Stimulated activated CD8-positive, alpha-beta memory T cell treated with anti-CD3 and anti-CD28 coated beads, Interleukin-4, amount 100 ng/mL, for 1 hour (primary cell): ENCODE data around the gene THBD.
"Not testable (repeated sequence)": the region's sequence is repeated elsewhere in the genome, so short reads cannot be mapped to it uniquely, and the experiment has no call there.

Experiments
- DNase-seq, 2 donors: peaks; one replicate each; pipeline ENCODE4 v3.0.0-alpha.2; 2020; ENCODE audit warnings: low read depth in 2 of 2, low spot score in 1 of 2

THBD gene

DNA sequence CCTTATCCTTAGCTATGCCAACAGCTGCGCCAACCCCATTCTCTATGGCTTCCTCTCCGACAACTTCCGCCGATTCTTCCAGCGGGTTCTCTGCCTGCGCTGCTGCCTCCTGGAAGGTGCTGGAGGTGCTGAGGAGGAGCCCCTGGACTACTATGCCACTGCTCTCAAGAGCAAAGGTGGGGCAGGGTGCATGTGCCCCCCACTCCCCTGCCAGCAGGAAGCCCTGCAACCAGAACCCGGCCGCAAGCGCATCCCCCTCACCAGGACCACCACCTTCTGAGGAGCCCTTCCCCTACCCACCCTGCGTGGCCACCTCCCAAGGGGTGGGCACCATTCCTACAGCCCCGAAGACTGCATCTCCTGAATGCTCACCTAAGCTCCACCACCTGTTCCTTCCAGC is 13.1 kb downstream of the THBD start:
- DNase-seq, result no peak

DNA sequence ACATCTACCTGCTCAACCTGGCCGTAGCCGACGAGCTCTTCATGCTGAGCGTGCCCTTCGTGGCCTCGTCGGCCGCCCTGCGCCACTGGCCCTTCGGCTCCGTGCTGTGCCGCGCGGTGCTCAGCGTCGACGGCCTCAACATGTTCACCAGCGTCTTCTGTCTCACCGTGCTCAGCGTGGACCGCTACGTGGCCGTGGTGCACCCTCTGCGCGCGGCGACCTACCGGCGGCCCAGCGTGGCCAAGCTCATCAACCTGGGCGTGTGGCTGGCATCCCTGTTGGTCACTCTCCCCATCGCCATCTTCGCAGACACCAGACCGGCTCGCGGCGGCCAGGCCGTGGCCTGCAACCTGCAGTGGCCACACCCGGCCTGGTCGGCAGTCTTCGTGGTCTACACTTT is 13.7 kb downstream of the THBD start:
- DNase-seq, result no peak

DNA sequence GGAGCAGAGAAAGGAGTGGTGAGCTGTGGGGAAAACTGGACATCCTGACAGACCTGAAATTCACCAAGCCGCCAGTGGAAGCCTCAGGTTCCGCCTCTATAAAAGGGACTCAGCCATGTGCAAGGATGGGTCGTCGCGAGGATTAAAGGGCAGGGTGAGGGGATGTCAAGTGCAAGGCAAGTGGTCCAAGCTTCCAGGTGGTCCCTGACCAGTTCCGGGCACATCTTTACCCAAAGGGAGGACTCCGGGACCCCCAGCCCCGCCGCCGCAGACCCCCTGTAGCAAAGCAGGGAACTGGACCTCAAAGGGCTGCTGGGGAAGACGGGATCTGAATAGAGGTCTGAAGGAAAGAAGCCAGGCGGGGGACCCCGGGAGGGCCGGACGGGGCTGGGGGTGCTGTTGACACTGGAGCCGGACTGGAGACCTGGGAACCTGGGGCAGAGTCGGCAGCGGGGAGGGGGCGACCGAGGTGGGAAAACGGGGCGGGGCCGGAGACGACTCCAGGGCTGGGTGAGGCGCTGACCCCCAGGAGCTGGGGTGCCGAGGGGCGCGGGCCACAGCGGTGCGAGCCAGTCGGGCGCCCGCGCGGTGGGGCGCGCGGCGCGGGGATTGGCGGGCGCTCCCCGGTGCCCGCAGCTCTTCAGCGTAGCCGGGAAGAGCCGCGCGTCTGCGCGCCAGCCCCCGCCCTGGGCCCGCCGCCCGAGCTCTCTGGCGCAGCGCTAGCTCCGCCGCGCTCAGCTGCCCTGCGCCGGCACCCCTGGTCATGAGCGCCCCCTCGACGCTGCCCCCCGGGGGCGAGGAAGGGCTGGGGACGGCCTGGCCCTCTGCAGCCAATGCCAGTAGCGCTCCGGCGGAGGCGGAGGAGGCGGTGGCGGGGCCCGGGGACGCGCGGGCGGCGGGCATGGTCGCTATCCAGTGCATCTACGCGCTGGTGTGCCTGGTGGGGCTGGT is 14.5 kb downstream of the THBD start, which contains the start of gene SSTR4:
Gene SSTR4, plus strand, starts transcription at position 592 of the 951 bp plus-strand sequence. Its CDS starts 172 bp downstream, at position 764.
- DNase-seq, result no peak

DNA sequence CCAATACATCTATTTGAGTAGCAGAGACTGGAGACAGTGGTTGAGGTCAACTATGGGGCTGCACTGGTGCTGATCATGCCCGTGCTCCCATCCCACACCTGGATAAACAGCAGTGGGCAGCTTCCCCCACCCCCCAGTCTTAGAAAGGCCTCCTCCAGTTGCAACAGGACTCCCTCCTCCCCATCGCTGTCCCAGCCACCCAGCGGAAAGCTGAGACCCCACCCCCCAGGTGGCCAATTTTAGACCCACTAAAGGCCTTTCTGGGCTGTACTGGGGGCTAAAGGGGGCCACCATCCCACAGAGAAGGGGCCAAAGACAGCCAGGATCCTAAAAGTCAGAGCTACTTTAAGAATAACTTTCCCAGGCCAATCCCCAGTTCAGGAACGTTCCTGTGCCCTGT is 15.6 kb downstream of the THBD start:
- DNase-seq, result no peak

DNA sequence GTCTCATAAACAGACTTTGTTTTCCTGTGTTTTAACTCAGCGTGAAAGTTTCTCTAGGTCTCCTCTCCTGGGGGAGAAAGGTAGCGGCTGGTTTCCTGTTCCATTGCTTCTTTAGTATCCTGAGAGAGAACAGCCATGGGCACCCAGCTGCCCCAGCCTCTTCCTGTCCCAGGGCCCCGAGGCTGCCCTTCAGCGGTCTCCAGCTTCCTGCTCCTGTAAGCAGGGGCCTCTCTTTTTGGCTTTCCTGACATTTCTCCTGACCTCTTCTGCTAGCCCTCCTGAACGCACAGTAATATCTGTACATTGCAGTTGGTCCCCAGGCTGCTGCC is 16.8 kb downstream of the THBD start:
- DNase-seq, result no peak

DNA sequence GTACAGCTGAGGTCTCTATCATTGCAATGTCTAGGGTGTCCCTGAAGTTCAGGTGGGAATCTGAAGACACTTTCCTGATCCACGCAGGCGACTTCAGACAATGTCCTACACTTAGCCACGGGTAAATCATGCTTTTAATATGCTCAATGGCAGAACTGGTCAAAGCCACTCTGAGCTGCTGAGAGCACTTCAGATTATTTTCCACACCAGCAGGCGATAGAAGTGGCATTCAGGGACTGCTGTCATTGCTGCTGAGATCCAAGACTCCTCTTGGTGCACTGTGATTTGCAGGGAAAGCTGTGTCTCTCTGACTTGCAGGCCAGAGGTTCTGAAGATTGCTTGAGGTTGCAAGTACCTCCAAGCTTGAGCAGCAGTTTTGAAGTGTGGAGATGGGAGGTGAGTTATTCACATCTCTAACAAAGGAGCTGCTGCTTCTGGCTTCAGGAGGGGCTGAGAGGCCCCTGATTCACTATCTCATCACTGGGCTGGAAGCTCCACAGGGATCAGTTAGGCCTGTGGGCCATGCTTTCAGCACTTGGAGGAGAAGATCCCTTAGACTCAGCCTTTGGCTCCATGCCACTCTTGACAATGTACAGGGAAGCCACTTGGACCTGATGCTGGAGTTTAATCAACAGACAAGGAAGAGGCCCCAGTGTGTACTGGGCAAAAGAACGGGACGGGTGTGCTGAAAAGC is 17.3 kb downstream of the THBD start:
- DNase-seq, result no peak

DNA sequence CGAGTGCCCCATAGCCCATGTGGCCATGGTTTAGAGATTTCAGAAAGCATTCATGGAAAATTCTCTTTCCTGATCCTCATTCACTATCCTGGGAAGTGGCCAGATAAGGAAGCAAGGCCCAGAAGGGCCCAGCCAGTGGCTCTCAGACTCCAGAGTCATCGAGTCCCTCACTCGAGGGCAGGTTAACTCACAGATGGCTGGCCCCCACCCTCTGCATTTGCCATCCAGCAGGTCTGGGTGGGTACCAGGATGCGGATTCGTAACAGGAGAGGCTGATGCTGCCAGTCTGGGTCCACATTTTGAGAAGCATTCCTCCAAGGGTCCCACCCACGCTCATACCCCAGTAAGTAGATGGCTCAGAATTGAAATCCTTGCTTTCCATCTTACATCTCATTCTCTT is 18.1 kb downstream of the THBD start:
- no peak for DNase-seq

DNA sequence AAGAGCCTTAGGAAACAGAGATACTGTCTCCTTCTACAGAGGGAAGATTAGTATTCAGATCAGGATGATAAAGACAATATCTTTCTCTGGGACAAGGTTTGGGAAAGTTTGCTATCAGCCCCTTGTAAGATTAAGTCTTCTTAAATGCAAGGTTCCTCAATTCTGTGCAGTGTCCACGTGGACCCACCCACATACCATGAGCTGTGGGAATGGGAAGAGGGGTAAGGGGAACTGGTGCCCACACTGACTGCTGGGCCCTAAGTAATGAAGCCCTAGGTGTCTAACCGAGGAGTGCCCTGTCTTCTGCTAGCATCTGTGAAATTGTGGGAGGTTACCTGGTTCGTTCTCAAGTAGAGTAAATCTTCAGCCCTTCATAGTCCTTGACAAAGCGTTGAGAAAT is 20.1 kb downstream of the THBD start:
- no peak for DNase-seq

DNA sequence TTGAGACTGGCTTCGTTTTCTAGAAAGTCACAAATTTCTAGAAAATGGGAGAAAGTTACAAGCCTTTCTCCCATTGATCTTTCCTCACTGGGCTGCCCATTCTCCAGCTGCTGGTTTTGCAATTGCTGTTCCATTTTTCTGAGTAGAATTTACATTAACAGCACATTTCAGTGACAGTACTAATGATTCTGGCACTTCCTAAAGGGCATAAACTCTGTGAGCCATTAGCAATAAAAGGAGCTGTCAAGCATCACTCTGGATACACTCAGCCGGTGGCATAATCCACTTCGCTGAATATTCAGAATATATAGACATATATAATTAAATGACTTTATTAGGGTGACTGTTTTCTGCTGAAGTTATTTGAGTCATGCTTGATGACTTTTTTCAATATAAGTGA is 21.1 kb downstream of the THBD start:
- DNase-seq, result no peak

DNA sequence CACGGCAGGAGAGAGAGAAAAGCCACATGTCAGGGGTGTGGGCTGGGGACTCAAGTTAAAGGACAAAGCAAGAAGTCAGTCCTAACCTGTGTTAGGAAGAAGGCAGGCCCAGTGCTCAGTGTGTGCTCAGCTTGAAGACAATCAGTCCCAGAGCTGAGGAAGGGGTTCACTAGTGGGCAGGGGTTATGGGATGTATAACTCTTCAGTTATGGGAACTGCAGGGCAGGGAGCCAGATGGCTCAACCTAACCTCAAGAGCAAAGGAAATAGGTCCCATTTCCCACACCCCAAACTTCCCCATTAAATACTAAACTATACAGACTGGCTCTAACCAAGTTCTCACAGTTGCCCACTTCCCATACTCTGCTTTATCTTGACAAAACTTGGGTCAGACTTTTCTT is 21.8 kb downstream of the THBD start:
- DNase-seq, result no peak

DNA sequence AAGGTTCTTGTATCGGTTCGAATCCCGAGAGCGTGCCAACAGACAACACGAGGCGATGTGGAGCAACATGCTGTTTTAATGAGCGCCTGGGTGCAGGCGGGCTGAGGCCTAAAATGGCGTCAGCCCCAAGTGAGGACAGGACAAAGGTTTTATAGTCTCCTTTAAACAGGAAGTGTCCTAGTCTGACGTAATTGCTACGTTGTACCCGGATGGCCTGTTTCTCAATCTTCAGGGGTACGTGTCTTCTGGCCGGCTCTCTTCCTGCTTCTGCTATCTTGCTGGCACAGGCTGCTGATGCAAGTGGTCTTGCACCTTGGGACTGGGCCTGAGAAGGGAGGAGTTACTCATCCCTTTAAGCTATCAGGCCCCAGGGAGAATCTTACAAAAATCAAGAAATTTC is 24.0 kb downstream of the THBD start:
- not testable (repeated sequence) for DNase-seq

DNA sequence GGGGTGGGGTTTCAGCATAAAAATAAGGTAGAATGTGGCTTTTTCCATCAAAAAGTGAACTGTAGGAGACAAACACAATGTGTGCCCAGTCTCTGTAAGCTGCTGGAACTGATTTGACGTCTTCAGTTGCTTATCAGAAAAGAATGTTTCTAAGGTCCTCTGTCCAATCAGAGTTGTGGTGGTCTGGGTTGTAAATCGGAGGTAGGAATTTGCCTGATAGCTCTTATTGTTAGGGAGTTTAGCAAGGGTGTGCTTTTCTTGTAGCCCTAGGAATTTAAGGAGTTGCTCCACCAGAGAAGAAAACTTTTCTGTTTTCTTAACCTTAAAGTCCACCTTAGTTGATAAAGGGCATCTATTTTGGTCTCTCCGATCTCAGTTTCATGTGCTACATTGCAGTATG is 24.8 kb downstream of the THBD start:
- DNase-seq, result no peak

DNA sequence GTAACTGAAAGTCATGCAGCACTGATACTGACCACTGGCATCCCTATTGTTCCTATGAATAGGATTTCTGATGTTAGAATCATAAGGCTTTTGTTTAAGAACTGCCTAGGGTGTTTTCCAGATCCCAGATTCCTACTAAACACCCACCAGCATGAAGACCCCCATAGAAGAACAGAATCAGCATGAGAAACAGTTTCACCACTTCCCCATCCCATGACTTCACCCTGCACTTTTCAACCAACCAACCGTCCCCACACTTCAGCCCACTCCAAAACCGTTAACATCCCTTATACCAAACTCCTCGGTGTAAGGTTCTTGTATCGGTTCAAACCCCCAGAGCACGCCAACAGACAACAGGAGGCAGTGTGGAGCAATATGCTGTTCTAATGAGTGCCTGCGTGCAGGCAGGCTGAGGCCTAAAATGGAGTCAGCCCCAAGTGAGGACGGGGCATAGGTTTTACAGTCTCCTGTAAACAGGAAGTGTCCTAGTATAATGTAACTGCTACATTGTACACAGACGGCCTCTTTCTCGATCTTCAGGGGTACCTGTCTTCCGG is 25.8 kb downstream of the THBD start:
- DNase-seq, result no peak

DNA sequence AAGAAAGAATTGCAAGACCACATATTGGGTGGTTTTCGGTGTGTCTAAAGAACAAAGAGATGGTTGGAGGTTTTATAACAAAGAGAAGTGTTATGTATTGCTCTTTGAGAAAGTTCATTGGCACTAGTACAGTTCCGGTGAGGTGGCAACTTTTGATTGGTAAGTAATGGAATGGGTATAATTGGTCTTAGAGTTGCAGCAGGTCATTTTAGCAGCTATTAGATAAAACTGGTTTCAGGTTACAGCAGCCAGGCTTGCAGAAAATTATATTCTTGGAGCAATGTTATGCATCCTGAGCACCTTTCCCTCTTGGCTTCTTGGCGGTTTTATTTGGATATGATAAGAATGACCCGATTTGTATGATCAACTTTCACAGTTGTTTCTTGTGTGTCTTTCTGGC is 26.6 kb downstream of the THBD start:
- DNase-seq, result no peak

DNA sequence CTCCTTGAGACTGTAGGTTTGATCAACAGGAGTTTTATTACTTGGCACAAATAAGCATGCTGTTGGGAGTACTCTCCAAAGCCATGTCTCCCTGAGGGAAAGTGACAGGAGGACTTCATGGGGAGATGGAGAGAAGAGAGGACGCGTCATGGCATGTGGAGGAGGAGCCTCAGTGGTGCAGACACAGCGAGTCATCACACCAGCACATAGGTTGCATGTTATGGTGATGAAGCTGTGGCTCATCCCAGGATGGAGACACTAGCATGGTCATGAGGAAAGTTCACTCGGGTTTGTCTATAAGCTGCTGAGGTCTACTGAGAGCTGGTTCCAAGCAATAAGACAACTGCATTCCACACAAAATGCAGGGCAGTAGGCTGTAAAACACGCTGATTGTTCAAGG is 27.5 kb downstream of the THBD start:
- DNase-seq, result no peak

DNA sequence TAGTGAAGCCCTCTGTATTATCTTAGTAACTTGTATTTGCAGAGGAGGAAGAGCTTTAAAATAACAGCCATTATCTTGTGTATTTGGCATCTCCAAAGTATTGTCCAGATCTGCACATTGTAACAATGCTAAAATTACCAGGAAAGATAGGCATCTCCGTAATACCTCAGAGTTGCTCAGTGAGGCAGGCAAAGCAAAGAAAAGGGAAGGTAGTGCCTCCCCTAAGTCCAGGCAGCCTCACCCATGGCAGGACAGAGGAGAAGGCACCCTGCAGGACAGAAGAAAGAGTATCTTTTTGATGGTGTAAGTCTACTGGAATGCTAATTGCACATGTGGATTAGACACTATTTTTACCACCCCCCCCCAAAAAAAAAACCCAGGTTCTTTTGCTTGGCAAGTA is 27.9 kb downstream of the THBD start:
- no peak for DNase-seq

DNA sequence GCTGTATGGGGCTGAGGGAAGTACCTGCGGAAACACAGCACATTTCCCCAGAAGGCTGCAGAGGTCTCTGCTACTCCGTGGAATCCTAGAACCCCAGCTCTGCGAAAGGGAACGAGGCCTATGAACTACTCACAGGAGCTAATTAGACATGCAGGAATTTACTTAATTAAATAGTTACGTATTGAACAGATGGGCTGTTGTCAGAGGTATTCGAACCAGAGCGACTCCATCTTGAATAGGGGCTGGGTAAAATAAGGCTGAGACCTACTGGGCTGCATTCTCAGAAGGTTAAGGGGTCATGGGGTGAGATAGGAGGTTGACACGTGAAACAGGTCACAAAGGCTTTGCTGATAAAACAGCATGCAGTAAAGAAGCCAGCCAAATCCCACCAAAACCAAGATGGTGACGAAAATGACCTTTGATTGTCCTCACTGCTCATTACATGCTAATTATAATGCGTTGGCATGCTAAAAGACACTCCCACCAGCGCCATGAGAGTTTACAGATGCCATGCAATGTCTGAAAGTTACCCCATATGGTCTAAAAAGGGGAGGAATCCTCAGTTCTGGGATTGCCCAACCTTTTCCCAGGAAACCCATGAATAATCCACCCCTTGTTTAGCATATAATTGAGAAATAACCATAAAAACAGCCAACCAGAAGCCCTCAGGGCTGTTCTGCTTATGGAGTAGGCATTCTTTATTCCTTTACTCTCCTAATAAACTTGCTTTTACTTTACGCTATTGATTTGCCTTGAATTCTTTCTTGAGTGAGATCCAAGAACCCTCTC is 29.0 kb downstream of the THBD start:
- no peak for DNase-seq

DNA sequence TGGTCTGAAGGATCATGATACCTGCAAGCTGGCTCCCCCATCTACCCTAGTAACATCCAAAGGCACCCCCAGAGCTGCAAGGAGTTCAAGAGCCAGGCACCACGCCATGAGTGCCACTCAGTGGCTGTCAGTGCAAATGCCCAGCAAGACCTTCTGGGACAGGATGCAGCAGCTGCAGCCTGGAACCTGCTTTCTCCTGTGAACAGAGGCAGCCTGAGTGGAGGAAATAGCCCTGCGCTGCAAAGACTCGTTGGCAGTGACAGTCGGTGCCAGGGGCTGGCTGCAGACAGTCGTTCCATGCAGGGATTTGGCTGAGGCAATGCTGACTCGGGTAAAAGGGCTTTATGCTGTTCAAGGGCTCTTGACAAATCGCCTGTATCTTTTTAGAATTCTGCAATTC is 30.1 kb downstream of the THBD start:
- no peak for DNase-seq

DNA sequence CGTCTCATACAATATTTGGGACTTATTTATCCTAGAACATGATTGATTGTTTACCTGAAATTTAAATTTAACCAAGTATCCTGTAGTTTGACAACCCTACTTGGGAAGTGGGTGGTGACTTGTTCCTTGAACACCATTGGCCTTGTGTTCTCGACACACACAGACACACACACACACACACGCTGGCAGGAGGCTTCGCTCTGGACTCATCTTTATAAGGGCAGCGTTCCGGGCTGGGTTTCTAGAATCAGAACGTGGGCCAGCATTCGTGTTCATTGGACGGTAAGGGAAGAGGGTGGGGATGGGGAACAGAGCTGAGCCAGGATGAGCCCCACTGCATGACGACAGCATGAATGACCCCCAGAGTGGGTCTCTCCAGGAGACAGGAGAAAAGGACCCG is 30.5 kb downstream of the THBD start:
- no peak for DNase-seq

DNA sequence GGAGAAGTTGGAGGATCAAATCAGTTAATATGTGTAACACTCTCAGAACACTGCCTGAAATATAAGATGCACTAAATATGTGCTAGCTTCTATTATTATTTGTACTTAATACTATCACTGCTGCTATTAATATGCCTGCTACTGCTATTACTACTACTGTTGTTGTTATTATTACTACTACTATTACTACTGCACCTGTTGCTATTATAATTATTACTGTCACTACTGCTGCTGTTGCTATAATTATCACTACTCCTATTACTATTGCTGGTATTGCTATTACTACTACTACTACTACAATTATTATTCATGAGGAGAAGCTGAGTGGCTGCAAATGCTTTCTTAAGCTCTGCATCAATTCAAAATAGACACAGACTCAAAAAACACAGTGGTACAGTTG is 31.0 kb downstream of the THBD start:
- DNase-seq, result no peak

DNA sequence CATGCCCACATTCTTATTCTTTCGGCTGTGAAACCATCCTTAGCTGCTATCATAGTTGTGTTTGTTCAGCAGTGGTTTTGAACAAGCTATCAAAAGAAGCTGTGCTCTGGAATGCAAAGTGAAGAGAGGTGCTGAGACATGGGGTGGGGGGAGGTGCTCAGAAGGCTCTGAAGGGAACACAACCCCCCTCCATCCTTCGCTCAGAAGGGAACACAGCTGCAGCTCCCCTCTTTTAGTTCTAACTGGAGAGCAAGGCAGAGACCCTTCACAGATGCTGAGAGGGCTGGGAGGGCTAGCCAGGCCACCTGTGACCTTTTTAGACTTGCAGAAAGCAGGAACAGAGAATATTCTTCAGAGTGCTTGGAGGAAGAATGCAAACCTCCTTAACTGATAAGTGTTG is 32.0 kb downstream of the THBD start:
- no peak for DNase-seq

DNA sequence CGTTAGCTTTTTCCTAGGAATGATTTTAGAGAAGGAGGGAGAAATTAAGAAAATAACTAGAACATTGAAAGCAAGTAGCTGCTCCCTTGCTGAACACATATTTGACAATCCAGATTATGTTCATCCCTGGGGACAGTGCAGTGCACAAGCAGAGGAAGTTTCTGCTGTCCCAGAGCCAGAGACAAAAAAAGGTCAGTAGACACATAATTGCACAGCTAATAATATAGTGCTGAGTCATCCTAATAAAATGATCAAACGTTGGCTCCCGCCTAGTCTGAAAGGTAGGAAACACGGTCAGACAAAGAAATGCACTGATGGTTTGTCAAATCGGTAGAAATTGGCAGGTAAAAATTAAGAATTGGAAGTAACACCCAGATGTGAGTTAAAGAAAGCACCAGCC is 36.0 kb downstream of the THBD start:
- no peak for DNase-seq
